Epithelial cell of esophagus (primary cell): ENCODE results near the gene GAB2.

ENCODE experiments used
- DNase-seq: peaks from one replicate; pipeline ENCODE4 v3.0.0; 2010; ENCODE audit warnings: low read depth
- H3K4me3 ChIP-seq: 2 replicates; pipeline ENCODE4 v1.5.1; 2011; ENCODE audit warnings: mild to moderate bottlenecking, low read length, control low read depth
- TF ChIP-seq, protein P1 (sequence below): IDR thresholded peaks from 2 replicates; pipeline ENCODE4 v1.5.1; 2011; ENCODE audit warnings: low read depth, mild to moderate bottlenecking, low read length, control low read depth, inconsistent platforms; ENCODE audit not compliant: insufficient read depth; ENCODE audit errors: missing control alignments

Gene GAB2

DNA sequence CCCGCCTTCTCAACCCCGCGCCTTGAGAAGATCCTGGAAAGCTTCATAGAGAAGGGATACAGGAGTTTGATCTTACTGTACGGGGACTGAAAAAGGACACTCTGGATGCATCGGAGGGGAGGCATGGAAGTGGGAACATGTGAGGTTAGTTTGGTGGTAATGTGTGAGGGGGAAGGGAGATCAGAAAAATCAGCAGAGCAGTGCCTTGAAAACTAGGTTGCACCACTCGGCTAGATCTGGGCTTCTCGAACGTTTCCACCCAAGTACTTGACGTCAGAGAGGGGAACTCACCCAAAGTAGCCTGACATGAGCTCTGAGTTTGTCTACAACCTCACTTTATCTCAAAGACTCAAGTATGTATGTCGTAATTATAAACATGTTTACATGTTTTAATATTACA, 214.4 kb downstream of the GAB2 start:
- no peak for DNase-seq
- TF ChIP-seq, protein P1, sequence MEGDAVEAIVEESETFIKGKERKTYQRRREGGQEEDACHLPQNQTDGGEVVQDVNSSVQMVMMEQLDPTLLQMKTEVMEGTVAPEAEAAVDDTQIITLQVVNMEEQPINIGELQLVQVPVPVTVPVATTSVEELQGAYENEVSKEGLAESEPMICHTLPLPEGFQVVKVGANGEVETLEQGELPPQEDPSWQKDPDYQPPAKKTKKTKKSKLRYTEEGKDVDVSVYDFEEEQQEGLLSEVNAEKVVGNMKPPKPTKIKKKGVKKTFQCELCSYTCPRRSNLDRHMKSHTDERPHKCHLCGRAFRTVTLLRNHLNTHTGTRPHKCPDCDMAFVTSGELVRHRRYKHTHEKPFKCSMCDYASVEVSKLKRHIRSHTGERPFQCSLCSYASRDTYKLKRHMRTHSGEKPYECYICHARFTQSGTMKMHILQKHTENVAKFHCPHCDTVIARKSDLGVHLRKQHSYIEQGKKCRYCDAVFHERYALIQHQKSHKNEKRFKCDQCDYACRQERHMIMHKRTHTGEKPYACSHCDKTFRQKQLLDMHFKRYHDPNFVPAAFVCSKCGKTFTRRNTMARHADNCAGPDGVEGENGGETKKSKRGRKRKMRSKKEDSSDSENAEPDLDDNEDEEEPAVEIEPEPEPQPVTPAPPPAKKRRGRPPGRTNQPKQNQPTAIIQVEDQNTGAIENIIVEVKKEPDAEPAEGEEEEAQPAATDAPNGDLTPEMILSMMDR = no peak
- no peak overlapping the region for H3K4me3 ChIP-seq

DNA sequence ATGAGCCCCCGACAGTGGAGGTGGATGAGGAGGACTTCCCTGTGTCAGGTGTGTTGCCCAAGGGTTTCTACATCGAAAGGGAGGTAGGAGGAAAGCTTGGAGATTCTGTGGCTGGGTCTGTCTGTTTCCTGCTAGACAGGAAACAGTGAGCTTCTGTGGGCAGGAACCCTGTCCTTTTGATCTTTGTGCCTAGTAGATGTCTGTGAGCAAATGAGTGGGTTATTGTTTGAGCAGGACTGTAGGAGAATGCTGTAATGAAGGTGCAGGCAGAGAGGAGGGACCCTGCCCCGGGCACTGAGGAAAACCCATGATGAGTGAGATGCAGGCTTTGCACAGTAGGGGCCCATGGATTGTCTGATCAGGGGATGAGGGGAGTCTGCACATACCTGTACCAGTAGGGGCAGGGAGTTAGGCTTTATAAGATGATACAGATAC, 214.9 kb downstream of the GAB2 start:
- TF ChIP-seq, protein P1 = no peak
- no peak for DNase-seq
- no peak overlapping the region for H3K4me3 ChIP-seq

GRCh38 chr11:78201096-78201818, 216.4 kb downstream of the GAB2 start:
- H3K4me3 ChIP-seq = no peak overlapping the region
- TF ChIP-seq, protein P1 = no peak

DNA sequence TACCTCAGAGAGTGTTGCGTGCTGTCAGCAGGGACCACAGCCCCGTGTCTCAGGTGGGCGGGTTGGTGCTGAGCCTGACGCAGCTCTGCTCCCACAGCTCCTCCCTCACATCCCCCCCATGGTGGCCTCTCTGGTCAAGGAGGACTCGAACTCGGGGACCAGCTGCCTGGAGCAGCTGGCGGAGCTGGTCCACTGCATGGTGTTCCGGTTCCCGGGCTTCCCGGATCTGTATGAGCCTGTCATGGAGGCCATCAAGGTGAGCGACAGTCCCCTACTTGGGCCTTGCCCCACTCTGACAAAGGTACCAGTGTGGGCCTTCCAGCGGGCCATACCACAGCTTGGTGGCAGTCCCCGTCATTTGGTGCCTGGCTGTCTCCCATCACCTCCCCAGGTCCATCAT, 217.1 kb downstream of the GAB2 start:
- H3K4me3 ChIP-seq = no peak overlapping the region
- no peak for DNase-seq
- TF ChIP-seq, protein P1 = no peak

More at GRCh38 chr11:78201096-78201818, 216.4 kb downstream of the GAB2 start:
- DNase-seq = no peak

DNA sequence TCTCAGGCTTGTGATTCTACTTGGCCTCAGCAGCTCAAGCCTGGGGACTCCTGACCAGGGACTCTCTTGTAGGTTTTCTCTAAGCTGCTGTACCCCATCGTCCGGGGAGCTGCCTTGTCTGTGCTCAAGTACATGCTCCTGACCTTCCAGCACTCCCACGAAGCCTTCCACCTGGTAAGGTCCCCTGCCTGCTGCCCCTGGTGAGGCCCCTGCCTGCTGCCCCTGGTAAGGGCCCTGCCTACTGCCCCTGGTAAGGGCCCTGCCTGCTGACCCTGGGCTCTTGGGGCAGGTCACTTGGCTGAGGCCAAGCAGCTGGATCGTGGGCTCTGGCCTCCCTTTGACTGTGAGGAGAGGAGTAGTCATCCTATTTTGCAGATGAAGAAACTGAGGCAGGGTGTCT, 217.6 kb downstream of the GAB2 start:
- DNase-seq = no peak
- no peak overlapping the region for H3K4me3 ChIP-seq
- TF ChIP-seq, protein P1 = no peak

- TF ChIP-seq, protein P1 = no peak
- H3K4me3 ChIP-seq = no peak overlapping the region
- no peak for DNase-seq
Observed at GRCh38 chr11:78199653-78200015, 218.0 kb downstream of the GAB2 start.
